Hematopoietic multipotent progenitor cell treated with erythropoietin and hydrocortisone succinate and interleukin-3 and kit ligand, for 17 days (in vitro differentiated cells): ENCODE data around the gene ITM2B.

ENCODE experiments used
- DNase-seq: peaks from one replicate; pipeline ENCODE4 v3.0.0-alpha.2; 2015; ENCODE audit warnings: low spot score

The ITM2B gene

GRCh38 chr13:48260970-48261369, 28.0 kb downstream of the ITM2B start:
- DNase-seq = no peak

GRCh38 chr13:48263196-48263595, 30.2 kb downstream of the ITM2B start:
- no peak for DNase-seq

GRCh38 chr13:48264058-48264457, 31.1 kb downstream of the ITM2B start:
- DNase-seq = no peak

- DNase-seq = no peak
Observed at GRCh38 chr13:48265217-48265815, 32.3 kb downstream of the ITM2B start.

GRCh38 chr13:48266150-48266549, 33.1 kb downstream of the ITM2B start:
- DNase-seq = no peak

GRCh38 chr13:48266701-48267639, 34.0 kb downstream of the ITM2B start:
- DNase-seq = no peak

GRCh38 chr13:48268019-48268418, 35.0 kb downstream of the ITM2B start:
- DNase-seq = peak; percentile 27

GRCh38 chr13:48273346-48273745, 40.3 kb downstream of the ITM2B start:
- no peak for DNase-seq

- DNase-seq = no peak
Observed at GRCh38 chr13:48275507-48275906, 42.5 kb downstream of the ITM2B start.

GRCh38 chr13:48278806-48279205, 45.8 kb downstream of the ITM2B start:
- no peak for DNase-seq

- DNase-seq = no peak
Observed at GRCh38 chr13:48281556-48281955, 48.5 kb downstream of the ITM2B start.

GRCh38 chr13:48291730-48292129, 58.7 kb downstream of the ITM2B start:
- peak; percentile 38 for DNase-seq

GRCh38 chr13:48292650-48293049, 59.6 kb downstream of the ITM2B start:
- DNase-seq = no peak

- DNase-seq = no peak
Observed at GRCh38 chr13:48294653-48295052, 61.6 kb downstream of the ITM2B start.

GRCh38 chr13:48295271-48295670, 62.3 kb downstream of the ITM2B start:
- no peak for DNase-seq

- no peak for DNase-seq
Observed at GRCh38 chr13:48296528-48296927, 63.5 kb downstream of the ITM2B start.

GRCh38 chr13:48297131-48297786, 64.3 kb downstream of the ITM2B start:
- DNase-seq = no peak

- DNase-seq = no peak
Observed at GRCh38 chr13:48299591-48299990, 66.6 kb downstream of the ITM2B start.

- no peak for DNase-seq
Observed at GRCh38 chr13:48302871-48303358, 69.9 kb downstream of the ITM2B start.

GRCh38 chr13:48303359-48304142, 70.5 kb downstream of the ITM2B start, which contains the start of gene RB1:
Gene RB1 (plus strand): TSS chr13:48303751. CDS start chr13:48303913, 162 bp downstream.
- peak; percentile 90 for DNase-seq

GRCh38 chr13:48304143-48304876, 71.3 kb downstream of the ITM2B start:
- peak; percentile 56 for DNase-seq
